ENCODE measurements around the gene MESP1.

The MESP1 gene

GRCh38 chr15:89704411-89704810 lies 46.6 kb downstream of the MESP1 start:
- DNase-seq, result peak; percentile 9
